AG10803 (cell line): ENCODE results near the gene VCX2.
"Not testable (repeated sequence)": the region's sequence is repeated elsewhere in the genome, so short reads cannot be mapped to it uniquely, and the experiment has no call there.

Experiments
- DNase-seq: peaks from one replicate; pipeline ENCODE4 v3.0.0; 2010; ENCODE audit warnings: low read depth
- H3K4me3 ChIP-seq: 2 replicates; pipeline ENCODE4 v1.5.1; 2011; ENCODE audit warnings: mild to moderate bottlenecking, low read length, control low read depth
- CTCF ChIP-seq: conservative IDR thresholded peaks from 2 replicates; pipeline ENCODE4 v1.5.1; 2011; ENCODE audit warnings: mild to moderate bottlenecking, low read length, control low read depth, inconsistent platforms

The VCX2 gene

GRCh38 chrX:8125566-8125965, 45.5 kb downstream of the VCX2 start:
- H3K4me3 ChIP-seq: no peak overlapping the region
- no peak for TF ChIP-seq CTCF
- no peak for DNase-seq

GRCh38 chrX:8122538-8122937, 48.5 kb downstream of the VCX2 start:
- H3K4me3 ChIP-seq: no peak overlapping the region
- DNase-seq: no peak
- TF ChIP-seq CTCF: no peak

- not testable (repeated sequence) for DNase-seq, H3K4me3 ChIP-seq
Measured at GRCh38 chrX:8121391-8121790, 49.7 kb downstream of the VCX2 start.
